Heart right ventricle (tissue), 16 donors: Measurements from ENCODE around the gene NECAB2. TPM values are rescaled to one million over a fixed set of nuclear protein-coding genes. Genes with fewer than 3 reads are reported as not detected.

Experiments used
- ATAC-seq, 8 donors: fragments of 200-7000 bp; cut with Tn5 transposase; one replicate each; pipeline ENCODE4 v1.9.1; 2020; ENCODE audit warnings: mild to moderate bottlenecking in 8 of 8, moderate library complexity in 8 of 8, moderate number of reproducible peaks in 1 of 8
- DNase-seq, 2 donors: peaks; one replicate each; pipeline ENCODE4 v3.0.0-alpha.2; 2020
- H3K27ac ChIP-seq, 10 donors: fragments of 200-600 bp; sonication (generic) in 2 of 10; one replicate each; pipeline versions ENCODE4 v1.5.0 to v1.8.0; 2020 to 2022; ENCODE audit warnings: mild to moderate bottlenecking in 3 of 10
- H3K27me3 ChIP-seq, 7 donors: fragments of 200-600 bp; one replicate each; pipeline ENCODE4 v1.8.0; 2021 to 2022; ENCODE audit warnings: mild to moderate bottlenecking in 2 of 7
- H3K36me3 ChIP-seq, 9 donors: fragments of 200-600 bp; sonication (generic) in 1 of 9; one replicate each; pipeline versions ENCODE4 v1.5.0 to v1.8.0; 2020 to 2022; ENCODE audit warnings: mild to moderate bottlenecking in 2 of 9
- H3K4me1 ChIP-seq, 9 donors: fragments of 200-600 bp; sonication (generic) in 1 of 9; one replicate each; pipeline versions ENCODE4 v1.5.0 to v1.8.0; 2020 to 2022; ENCODE audit warnings: mild to moderate bottlenecking in 4 of 9
- H3K4me3 ChIP-seq, 10 donors: fragments of 200-600 bp; sonication (generic) in 2 of 10; one replicate each; pipeline versions ENCODE4 v1.5.0 to v1.8.0; 2020 to 2022; ENCODE audit warnings: mild to moderate bottlenecking in 7 of 10, moderate library complexity in 2 of 10
- H3K9me3 ChIP-seq, 11 donors: fragments of 200-600 bp in 10 of 11; sonication (generic) in 2 of 11; one replicate each; pipeline versions ENCODE4 v1.5.0 to v1.8.0; 2013 to 2022; ENCODE audit warnings: mild to moderate bottlenecking in 2 of 11, control low read depth in 1 of 11, moderate library complexity in 1 of 11
- WGBS, 2 donors: extraction: QIAGEN DNeasy Blood & Tissue Kit; methylation state at CpG; one replicate each; pipeline ENCODE4 v1.1.7; 2013; ENCODE audit warnings: inconsistent platforms in 1 of 2; 5-methylcytosine and 5-hydroxymethylcytosine counted together
- intact Hi-C, 10 donors: fragments of 100-400 bp; cut with DNase I; formaldehyde crosslinking; loops; one replicate each; pipeline versions ENCODE4 v1.11.1 to v1.14.2; 2022
- polyA plus RNA-seq, 2 donors: library from polyadenylated mRNA; stranded (reverse); fragments of 200-250 nt; gene quantifications; one replicate each; pipeline ENCODE4 v1.2.3, GENCODE V29; 2013
- total RNA-seq, 10 donors: library from RNA; stranded (reverse); fragmentation: NEBNext Ultra II Directional in 3 of 10; extraction: Animal tissue kit (Norgen Biotek cat#: 25700) in 3 of 10; gene quantifications; one replicate each; pipeline versions ENCODE4 v1.2.1 to v1.2.4, GENCODE V29; 2021 to 2023
- TF ChIP-seq, protein P1 (sequence below), 9 donors: fragments of 200-600 bp; sonication (generic) in 2 of 9; IDR thresholded peaks; one replicate each; pipeline versions ENCODE4 v1.5.0 to v1.8.0; 2021 to 2022; ENCODE audit warnings: antibody characterized with exemption in 9 of 9, mild to moderate bottlenecking in 5 of 9, moderate library complexity in 1 of 9
- donor health status: Arrhythmogenic right ventricular cardiomyopathy.
- donor health status: ischemic (EF 13 %, LVEDD 7.1; RV severe dilation, severe dysfunction).
- donor health status: healthy with polysubstance abuse.
- donor health status: DM: no; HTN: yes; CAD: no.
- donor health status: DM: no; HTN: no; CAD: no.
- donor health status: ischemic (EF 25% LVEDD 6.9; RV normal size, moderate dysfunction).
- donor health status: ischemic (EF 25% LVEDD 5.7; RV mildly dilated, moderate dysfunction).
- donor health status: healthy.
- donor health status: DM: yes; HTN: yes; CAD: no.
- donor health status: Ischemic cardiomyopathy.
- donor health status: ischemic (EF 35%, LVEDD 5.7; RV mildly dilated, moderate dysfunction).
- donor health status: nonischemic (EF 11% LVEDD 7.7; RV severe dilation, severe dysfunction).
- donor health status: DM: yes; HTN: yes; CAD: no.
- donor health status: PGD.
- donor health status: ischemic (EF 29% LVEDD 5.4; RV normal size, mild dysfunction).
- donor health status: nonischemic (EF 23%, LVEDD 6.1; RV moderate dilation, normal function).

Gene NECAB2
- total and polyA plus RNA-seq, 12 donors, result 0.32 to 3.2 (median 1.0) TPM

GRCh38 chr16:83935005-83935857 is 32.8 kb upstream of the NECAB2 start:
- no peaks in the 10 kb centered on the region for H3K9me3 ChIP-seq
- H3K4me3 ChIP-seq, result no peak overlapping the region
- ATAC-seq, result no peak
- H3K36me3 ChIP-seq, result no peaks in the 10 kb centered on the region
- intact Hi-C loops, result no loop called here
- WGBS, 2 donors, result 88 to 91% methylated on average over 30 of the region's 30 CpGs
- TF ChIP-seq, protein P1, sequence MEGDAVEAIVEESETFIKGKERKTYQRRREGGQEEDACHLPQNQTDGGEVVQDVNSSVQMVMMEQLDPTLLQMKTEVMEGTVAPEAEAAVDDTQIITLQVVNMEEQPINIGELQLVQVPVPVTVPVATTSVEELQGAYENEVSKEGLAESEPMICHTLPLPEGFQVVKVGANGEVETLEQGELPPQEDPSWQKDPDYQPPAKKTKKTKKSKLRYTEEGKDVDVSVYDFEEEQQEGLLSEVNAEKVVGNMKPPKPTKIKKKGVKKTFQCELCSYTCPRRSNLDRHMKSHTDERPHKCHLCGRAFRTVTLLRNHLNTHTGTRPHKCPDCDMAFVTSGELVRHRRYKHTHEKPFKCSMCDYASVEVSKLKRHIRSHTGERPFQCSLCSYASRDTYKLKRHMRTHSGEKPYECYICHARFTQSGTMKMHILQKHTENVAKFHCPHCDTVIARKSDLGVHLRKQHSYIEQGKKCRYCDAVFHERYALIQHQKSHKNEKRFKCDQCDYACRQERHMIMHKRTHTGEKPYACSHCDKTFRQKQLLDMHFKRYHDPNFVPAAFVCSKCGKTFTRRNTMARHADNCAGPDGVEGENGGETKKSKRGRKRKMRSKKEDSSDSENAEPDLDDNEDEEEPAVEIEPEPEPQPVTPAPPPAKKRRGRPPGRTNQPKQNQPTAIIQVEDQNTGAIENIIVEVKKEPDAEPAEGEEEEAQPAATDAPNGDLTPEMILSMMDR (IDR thresholded peaks at IDR 0.05), result no peak
- no peak for DNase-seq
- H3K27me3 ChIP-seq, result no peaks in the 10 kb centered on the region
- peaks cover 0 to 20% (median 11%) of the 10 kb centered on the region in 9 donors for H3K4me1 ChIP-seq
- H3K27ac ChIP-seq, result no peak overlapping the region

- no peak for ATAC-seq
- H3K36me3 ChIP-seq, result no peaks in the 10 kb centered on the region
- no peaks in the 10 kb centered on the region for H3K27me3 ChIP-seq
- no peak overlapping the region for H3K4me3 ChIP-seq
- 86 to 87% methylated on average over 10 of the region's 10 CpGs for WGBS, 2 donors
- peaks cover 0 to 13% (median 5%) of the 10 kb centered on the region in 9 donors for H3K4me1 ChIP-seq
- no peak overlapping the region for H3K27ac ChIP-seq
- intact Hi-C loops, result no loop called here
- TF ChIP-seq, protein P1 (IDR thresholded peaks at IDR 0.05), result no peak
- H3K9me3 ChIP-seq, result no peaks in the 10 kb centered on the region
- DNase-seq, result no peak
Observed at GRCh38 chr16:83935858-83936255, 32.2 kb upstream of the NECAB2 start.

GRCh38 chr16:83936581-83937165 is 31.4 kb upstream of the NECAB2 start:
- intact Hi-C loops, result no loop called here
- TF ChIP-seq, protein P1 (IDR thresholded peaks at IDR 0.05), result no peak
- Histone ChIP-seq H3K4me3 (no peak overlapping the region), H3K9me3 (no peaks in the 10 kb centered on the region), H3K27ac (no peak overlapping the region), H3K27me3 (no peaks in the 10 kb centered on the region), H3K36me3 (no peaks in the 10 kb centered on the region), H3K4me1 (peaks cover 0 to 11% (median 5%) of the 10 kb centered on the region in 9 donors)
- DNase-seq, result no peak
- ATAC-seq, result no peak
- WGBS, 2 donors, result 92 to 94% methylated on average over 19 of the region's 19 CpGs

DNA sequence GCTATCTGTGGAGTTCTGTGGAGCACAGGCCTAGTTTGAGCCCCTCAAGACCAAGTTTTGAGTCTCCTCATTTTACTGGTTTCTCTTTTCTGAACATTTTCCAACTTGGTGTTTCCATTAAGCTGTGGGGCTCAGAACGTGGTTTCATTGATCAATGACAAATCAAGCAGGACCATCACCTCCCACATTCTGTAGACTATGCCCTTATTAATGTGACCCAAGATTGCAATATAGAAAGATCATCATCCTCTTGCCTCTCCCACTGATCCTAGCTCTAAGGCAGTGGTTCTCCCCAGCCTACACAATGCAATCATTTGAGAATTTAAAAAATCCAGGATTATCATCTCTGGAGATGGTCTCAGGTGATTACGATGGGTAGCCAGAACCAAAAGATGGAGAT is 30.8 kb upstream of the NECAB2 start:
- H3K27me3 ChIP-seq, result no peaks in the 10 kb centered on the region
- ATAC-seq (no peak), DNase-seq (no peak)
- peaks cover 0 to 11% (median 5%) of the 10 kb centered on the region in 9 donors for H3K4me1 ChIP-seq
- intact Hi-C loops, result no loop called here
- WGBS, 2 donors, result 90 to 97% methylated on average over 2 of the region's 2 CpGs
- H3K4me3 ChIP-seq, result no peak overlapping the region
- H3K27ac ChIP-seq, result no peak overlapping the region
- no peaks in the 10 kb centered on the region for H3K9me3 ChIP-seq
- TF ChIP-seq, protein P1 (IDR thresholded peaks at IDR 0.05), result no peak
- no peaks in the 10 kb centered on the region for H3K36me3 ChIP-seq
